ENCODE measurements around the gene EID2B.

- TF ChIP-seq POLR2AphosphoS5 (IDR thresholded peaks at IDR 0.05) (no peak), CTCF (IDR thresholded peaks at IDR 0.05 in 8 of 11, conservative IDR thresholded peaks at IDR 0.05 in 3 of 11) (no peak)
Measured at GRCh38 chr19:39517432-39517831, 15.2 kb downstream of the EID2B start.

Measured in spleen (tissue), 7 donors.